Measurements from ENCODE around the gene INSYN1.

Gene INSYN1

DNA sequence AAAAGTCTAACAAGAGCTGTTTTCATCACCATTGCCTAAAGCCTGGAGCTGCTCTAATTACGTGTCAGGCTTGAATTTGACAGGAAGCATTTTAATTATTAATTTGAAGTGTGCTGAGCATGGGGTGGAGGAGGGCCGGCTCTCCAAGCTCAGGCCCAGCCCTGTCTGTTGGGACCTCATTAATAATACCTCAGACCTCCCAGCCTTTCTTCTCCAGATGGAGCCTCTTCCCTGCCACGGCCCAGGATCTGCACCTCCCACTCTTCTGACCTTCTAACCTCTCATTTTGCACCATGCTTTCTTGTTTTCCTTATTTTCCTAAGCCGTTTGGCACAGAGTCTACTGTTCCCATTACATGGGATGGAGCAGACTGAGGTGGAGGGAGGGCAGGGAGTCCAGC, 30.0 kb downstream of the INSYN1 start:
- Histone ChIP-seq H3K9me3 (no peaks in the 10 kb centered on the region), H3K4me3 (ENCODE audit: low read depth, low read length) (no peak overlapping the region), H3K36me3 (no peaks in the 10 kb centered on the region), H3K4me1 (no peaks in the 10 kb centered on the region), H3K27me3 (no peaks in the 10 kb centered on the region)
- DNase-seq: no peak
- TF ChIP-seq, protein P1, sequence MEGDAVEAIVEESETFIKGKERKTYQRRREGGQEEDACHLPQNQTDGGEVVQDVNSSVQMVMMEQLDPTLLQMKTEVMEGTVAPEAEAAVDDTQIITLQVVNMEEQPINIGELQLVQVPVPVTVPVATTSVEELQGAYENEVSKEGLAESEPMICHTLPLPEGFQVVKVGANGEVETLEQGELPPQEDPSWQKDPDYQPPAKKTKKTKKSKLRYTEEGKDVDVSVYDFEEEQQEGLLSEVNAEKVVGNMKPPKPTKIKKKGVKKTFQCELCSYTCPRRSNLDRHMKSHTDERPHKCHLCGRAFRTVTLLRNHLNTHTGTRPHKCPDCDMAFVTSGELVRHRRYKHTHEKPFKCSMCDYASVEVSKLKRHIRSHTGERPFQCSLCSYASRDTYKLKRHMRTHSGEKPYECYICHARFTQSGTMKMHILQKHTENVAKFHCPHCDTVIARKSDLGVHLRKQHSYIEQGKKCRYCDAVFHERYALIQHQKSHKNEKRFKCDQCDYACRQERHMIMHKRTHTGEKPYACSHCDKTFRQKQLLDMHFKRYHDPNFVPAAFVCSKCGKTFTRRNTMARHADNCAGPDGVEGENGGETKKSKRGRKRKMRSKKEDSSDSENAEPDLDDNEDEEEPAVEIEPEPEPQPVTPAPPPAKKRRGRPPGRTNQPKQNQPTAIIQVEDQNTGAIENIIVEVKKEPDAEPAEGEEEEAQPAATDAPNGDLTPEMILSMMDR (IDR thresholded peaks at IDR 0.05; ENCODE audit: low read depth, low read length): no peak

DNA sequence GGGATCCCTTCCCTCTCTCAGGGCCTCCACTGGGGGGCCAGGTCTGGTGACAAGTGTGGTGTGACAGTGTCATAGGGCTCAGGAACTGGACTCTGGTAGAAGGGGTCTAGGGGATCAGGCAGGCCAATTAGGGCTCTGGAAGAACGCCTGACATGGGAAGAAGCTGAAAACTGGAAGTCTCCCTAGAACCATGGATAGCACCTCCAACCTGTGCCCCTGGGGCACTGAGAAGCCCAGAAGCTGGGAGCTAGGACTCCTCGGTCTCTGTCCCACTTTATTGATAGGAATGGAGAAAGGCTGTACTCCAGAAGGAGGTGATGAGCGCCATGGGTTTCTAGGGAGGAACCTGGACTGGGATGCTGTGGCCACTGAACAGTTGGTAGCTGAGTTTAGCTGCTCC, 30.7 kb downstream of the INSYN1 start:
- Histone ChIP-seq H3K9me3 (no peaks in the 10 kb centered on the region), H3K27me3 (no peaks in the 10 kb centered on the region), H3K4me3 (ENCODE audit: low read depth, low read length) (no peak overlapping the region), H3K4me1 (no peaks in the 10 kb centered on the region), H3K36me3 (no peaks in the 10 kb centered on the region)
- DNase-seq: no peak
- TF ChIP-seq, protein P1 (IDR thresholded peaks at IDR 0.05; ENCODE audit: low read depth, low read length): no peak

DNA sequence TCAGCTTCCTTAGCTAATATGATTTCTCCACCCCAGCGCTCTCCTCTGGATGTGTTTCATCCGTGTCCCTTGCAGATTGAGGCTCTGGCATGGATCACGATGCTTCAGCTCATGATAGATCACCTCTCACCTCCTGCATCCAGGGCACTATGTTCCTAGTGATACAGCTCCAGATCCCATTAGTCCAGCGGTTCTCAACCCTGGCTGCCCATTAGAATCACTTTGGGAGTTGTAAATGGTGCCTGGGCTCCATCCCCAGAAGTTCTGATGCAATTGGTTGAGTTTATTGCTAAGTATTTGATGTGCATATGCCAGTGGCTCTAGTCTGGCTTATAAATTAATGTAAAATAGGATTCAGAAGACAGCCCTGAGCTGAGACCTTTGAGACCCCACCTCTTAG, 34.5 kb downstream of the INSYN1 start:
- H3K9me3 ChIP-seq: no peaks in the 10 kb centered on the region
- no peaks in the 10 kb centered on the region for H3K4me1 ChIP-seq
- H3K36me3 ChIP-seq: no peaks in the 10 kb centered on the region
- TF ChIP-seq, protein P1 (IDR thresholded peaks at IDR 0.05; ENCODE audit: low read depth, low read length): no peak
- H3K27me3 ChIP-seq: no peaks in the 10 kb centered on the region
- H3K4me3 ChIP-seq (ENCODE audit: low read depth, low read length): no peak overlapping the region
- no peak for DNase-seq

DNA sequence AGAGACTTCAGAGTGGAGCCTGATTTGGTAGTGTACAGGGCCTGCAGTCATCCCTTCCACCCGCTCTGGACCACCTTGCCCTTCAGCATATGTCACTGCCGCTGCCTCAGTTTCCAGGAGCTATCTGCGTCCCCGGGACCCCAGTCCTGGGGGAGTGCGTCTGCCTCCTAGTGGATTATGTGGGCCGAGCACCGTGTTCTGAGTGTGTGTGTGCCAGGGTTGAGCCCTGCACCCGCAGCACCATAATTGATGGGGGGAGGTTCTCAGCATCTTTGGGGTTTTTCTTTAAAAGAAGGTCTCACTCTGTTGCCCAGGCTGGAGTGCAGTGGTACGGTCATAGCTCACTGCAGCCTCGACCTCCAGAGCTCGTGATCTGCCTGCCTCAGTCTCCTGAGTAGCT, 35.3 kb downstream of the INSYN1 start:
- Histone ChIP-seq H3K4me1 (no peaks in the 10 kb centered on the region), H3K9me3 (no peaks in the 10 kb centered on the region), H3K36me3 (0 out of 2 replicates have a peak, but pooled peaks cover 2% of the 10 kb centered on the region), H3K27me3 (no peaks in the 10 kb centered on the region), H3K4me3 (ENCODE audit: low read depth, low read length) (no peak overlapping the region)
- TF ChIP-seq, protein P1 (IDR thresholded peaks at IDR 0.05; ENCODE audit: low read depth, low read length): peak; percentile 41
- no peak for DNase-seq

DNA sequence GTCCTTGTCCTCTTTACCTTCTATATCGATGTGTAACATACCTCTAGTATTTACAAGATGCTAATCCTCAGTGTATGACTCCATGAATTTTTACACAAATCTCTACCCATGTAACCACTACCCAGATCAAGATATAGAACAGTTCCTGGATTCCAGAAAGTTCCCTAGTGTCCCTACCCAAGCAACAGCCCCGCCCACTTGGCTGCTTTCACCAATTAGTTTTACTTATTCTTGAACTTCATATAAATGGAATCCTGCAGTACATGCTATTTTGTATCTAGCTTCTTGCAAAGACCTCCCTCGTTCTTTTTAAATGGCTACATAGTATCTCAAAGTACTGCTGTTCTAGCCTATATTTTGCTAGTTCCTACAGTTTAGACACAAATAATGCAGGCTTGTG, 35.9 kb downstream of the INSYN1 start:
- Histone ChIP-seq H3K27me3 (no peaks in the 10 kb centered on the region), H3K9me3 (no peaks in the 10 kb centered on the region), H3K4me3 (ENCODE audit: low read depth, low read length) (no peak overlapping the region), H3K4me1 (no peaks in the 10 kb centered on the region), H3K36me3 (0 out of 2 replicates have a peak, but pooled peaks cover 2% of the 10 kb centered on the region)
- TF ChIP-seq, protein P1 (IDR thresholded peaks at IDR 0.05; ENCODE audit: low read depth, low read length): no peak
- DNase-seq: no peak

DNA sequence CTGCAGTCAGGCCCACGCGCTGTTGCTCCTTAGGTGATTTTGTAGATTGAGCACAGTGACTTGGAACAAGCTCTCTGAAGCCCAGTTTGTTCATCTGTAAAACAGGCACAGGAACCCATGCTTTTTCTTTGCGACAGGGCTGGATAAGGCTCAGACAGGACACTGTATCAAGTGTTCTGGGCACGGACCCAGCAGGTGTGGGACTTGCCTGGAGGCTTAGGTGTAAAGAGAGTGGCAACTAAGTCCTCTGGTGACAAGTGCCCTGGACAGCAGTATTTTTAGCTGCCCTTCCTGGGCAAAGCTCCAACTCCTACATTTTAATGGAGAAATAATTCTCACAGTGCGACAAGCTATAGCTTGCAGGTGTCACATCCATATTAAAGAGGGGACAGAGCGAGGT, 36.7 kb downstream of the INSYN1 start:
- Histone ChIP-seq H3K4me3 (ENCODE audit: low read depth, low read length) (no peak overlapping the region), H3K4me1 (no peaks in the 10 kb centered on the region), H3K9me3 (no peaks in the 10 kb centered on the region), H3K36me3 (0 out of 2 replicates have a peak, but pooled peaks cover 2% of the 10 kb centered on the region), H3K27me3 (no peaks in the 10 kb centered on the region)
- TF ChIP-seq, protein P1 (IDR thresholded peaks at IDR 0.05; ENCODE audit: low read depth, low read length): no peak
- DNase-seq: no peak

Measured in BE2C (cell line).